Sigmoid colon (tissue), 4 donors: ENCODE results near the gene S1PR3.

Experiments
- CTCF ChIP-seq, 4 experiments: fragments of 450-650 bp in 3 of 4; fragments of 200-600 bp in 1 of 4; IDR thresholded peaks; one replicate each; pipeline ENCODE4 v1.5.1; 2016 to 2019; ENCODE audit warnings: antibody characterized with exemption in 4 of 4, mild to moderate bottlenecking in 3 of 4, moderate library complexity in 2 of 4
- EP300 ChIP-seq, 4 donors: sonication (generic); formaldehyde crosslinking; IDR thresholded peaks; one replicate each; pipeline ENCODE4 v1.6.1; 2017; ENCODE audit warnings: antibody characterized with exemption in 4 of 4

GRCh38 chr9:88974641-88975040 lies 16.6 kb upstream of the S1PR3 start:
- TF ChIP-seq CTCF (IDR thresholded peaks at IDR 0.05) (no peak), EP300 (IDR thresholded peaks at IDR 0.05) (no peak)
